ENCODE data around the gene CCDC182. TPM values are rescaled to one million over a fixed set of nuclear protein-coding genes. Genes with fewer than 3 reads are reported as not detected.

Gene CCDC182
- total RNA-seq, 2 donors from 2014 or later: not detected

- Histone ChIP-seq H3K4me3 (no peak overlapping the region), H3K9me3 (no peaks in the 10 kb centered on the region), H3K36me3 (no peaks in the 10 kb centered on the region), H3K4me1 (peaks cover 0 to 6% of the 10 kb centered on the region in 2 donors), H3K27me3 (no peaks in the 10 kb centered on the region), H3K27ac (no peak overlapping the region)
- no peak for DNase-seq (ENCODE audit: low spot score)
- TF ChIP-seq, protein P1, sequence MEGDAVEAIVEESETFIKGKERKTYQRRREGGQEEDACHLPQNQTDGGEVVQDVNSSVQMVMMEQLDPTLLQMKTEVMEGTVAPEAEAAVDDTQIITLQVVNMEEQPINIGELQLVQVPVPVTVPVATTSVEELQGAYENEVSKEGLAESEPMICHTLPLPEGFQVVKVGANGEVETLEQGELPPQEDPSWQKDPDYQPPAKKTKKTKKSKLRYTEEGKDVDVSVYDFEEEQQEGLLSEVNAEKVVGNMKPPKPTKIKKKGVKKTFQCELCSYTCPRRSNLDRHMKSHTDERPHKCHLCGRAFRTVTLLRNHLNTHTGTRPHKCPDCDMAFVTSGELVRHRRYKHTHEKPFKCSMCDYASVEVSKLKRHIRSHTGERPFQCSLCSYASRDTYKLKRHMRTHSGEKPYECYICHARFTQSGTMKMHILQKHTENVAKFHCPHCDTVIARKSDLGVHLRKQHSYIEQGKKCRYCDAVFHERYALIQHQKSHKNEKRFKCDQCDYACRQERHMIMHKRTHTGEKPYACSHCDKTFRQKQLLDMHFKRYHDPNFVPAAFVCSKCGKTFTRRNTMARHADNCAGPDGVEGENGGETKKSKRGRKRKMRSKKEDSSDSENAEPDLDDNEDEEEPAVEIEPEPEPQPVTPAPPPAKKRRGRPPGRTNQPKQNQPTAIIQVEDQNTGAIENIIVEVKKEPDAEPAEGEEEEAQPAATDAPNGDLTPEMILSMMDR (IDR thresholded peaks at IDR 0.05): no peak
Measured at GRCh38 chr17:57750109-57750871, 5.2 kb upstream of the CCDC182 start.

- DNase-seq (ENCODE audit: low spot score): no peak
- H3K4me3 ChIP-seq: no peak overlapping the region
Measured at GRCh38 chr17:57749701-57750100, 4.6 kb upstream of the CCDC182 start.

GRCh38 chr17:57747221-57748017, 2.3 kb upstream of the CCDC182 start:
- TF ChIP-seq, protein P1 (IDR thresholded peaks at IDR 0.05): peak; percentile 55 to 75
- DNase-seq (ENCODE audit: low spot score): peak; percentile 63
- Histone ChIP-seq H3K4me1 (peaks cover 0 to 6% of the 10 kb centered on the region in 2 donors), H3K4me3 (no peak overlapping the region), H3K9me3 (no peaks in the 10 kb centered on the region), H3K36me3 (no peaks in the 10 kb centered on the region), H3K27ac (no peak overlapping the region), H3K27me3 (no peaks in the 10 kb centered on the region)

More at GRCh38 chr17:57749701-57750100, 4.6 kb upstream of the CCDC182 start:
- Histone ChIP-seq H3K27ac (no peak overlapping the region), H3K4me1 (peaks cover 0 to 6% of the 10 kb centered on the region in 2 donors), H3K9me3 (no peaks in the 10 kb centered on the region), H3K27me3 (no peaks in the 10 kb centered on the region), H3K36me3 (no peaks in the 10 kb centered on the region)
- TF ChIP-seq, protein P1 (IDR thresholded peaks at IDR 0.05): no peak

DNA sequence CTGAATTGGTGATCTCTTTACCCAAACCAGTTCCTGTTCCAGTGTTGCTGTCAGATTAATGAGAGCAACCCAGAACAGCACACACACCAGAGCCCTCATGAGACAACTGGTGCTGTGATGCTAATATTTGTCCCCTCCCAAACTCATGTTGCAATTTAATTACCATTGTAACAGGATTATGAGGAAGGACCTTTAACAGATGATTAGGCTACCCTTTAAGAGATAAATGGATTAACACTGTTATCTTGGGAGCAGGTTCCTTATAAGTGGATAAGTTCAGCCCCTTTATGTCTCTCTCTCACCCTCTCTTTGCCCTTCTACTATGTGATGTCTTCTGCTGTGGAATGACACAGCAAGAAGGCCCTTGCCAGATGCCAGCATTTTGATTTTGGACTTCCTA, 1.1 kb upstream of the CCDC182 start:
- Histone ChIP-seq H3K27ac (no peak overlapping the region), H3K4me3 (no peak overlapping the region), H3K4me1 (peaks cover 0 to 5% of the 10 kb centered on the region in 2 donors), H3K9me3 (no peaks in the 10 kb centered on the region), H3K27me3 (no peaks in the 10 kb centered on the region), H3K36me3 (no peaks in the 10 kb centered on the region)
- no peak for DNase-seq (ENCODE audit: low spot score)
- TF ChIP-seq, protein P1 (IDR thresholded peaks at IDR 0.05): no peak

- TF ChIP-seq, protein P1 (IDR thresholded peaks at IDR 0.05): no peak
- H3K4me1 ChIP-seq: no peaks in the 10 kb centered on the region
- DNase-seq (ENCODE audit: low spot score): no peak
- H3K27me3 ChIP-seq: no peaks in the 10 kb centered on the region
- H3K4me3 ChIP-seq: no peak overlapping the region
- no peak overlapping the region for H3K27ac ChIP-seq
- no peaks in the 10 kb centered on the region for H3K36me3 ChIP-seq
- no peaks in the 10 kb centered on the region for H3K9me3 ChIP-seq
Measured at GRCh38 chr17:57744195-57745170, 616 bp downstream of the CCDC182 start.
